SK-N-SH (cell line): ENCODE results near the gene MARVELD1. TPM values are rescaled to one million over a fixed set of nuclear protein-coding genes. Genes with fewer than 3 reads are reported as not detected.

Experiments used
- CTCF ChIA-PET: fragments of 300-600, 350-600 bp; formaldehyde crosslinking; extraction: SDS; loops from one replicate; lab custom pipeline; 2021; lab: Yijun Ruan, JAX
- POLR2A ChIA-PET: fragments of 350-600 bp; sonication (Branson Sonifier 250); formaldehyde crosslinking; extraction: SDS; loops from one replicate; lab custom pipeline; 2020; ENCODE audit warnings: antibody characterized with exemption, inconsistent platforms; lab: Yijun Ruan, JAX
- DNase-seq: peaks from one replicate; pipeline ENCODE4 v3.0.0; 2012
- H2AFZ ChIP-seq: fragments of 200-600 bp; sonication (generic); 2 replicates; pipeline ENCODE4 v1.8.1; 2016; ENCODE audit warnings: antibody characterized with exemption, mild to moderate bottlenecking, low read depth
- H3F3A ChIP-seq: fragments of 200-600 bp; sonication (generic); replicated peaks from 2 replicates; pipeline ENCODE3; 2016; ENCODE audit warnings: antibody characterized with exemption, mild to moderate bottlenecking; ENCODE audit not compliant: insufficient read depth
- H3K27ac ChIP-seq, 2 experiments: fragments of 200-500 bp in 1 of 2; fragments of 200-600 bp in 1 of 2; sonication (Bioruptor generic) in 1 of 2; sonication (generic), shearing (Covaris generic) in 1 of 2; 2 replicates each; pipeline versions ENCODE4 v1.5.1 to v1.6.1; 2014 to 2016; ENCODE audit warnings: low read depth in 2 of 2, inconsistent platforms in 1 of 2, low read length in 1 of 2, mild to moderate bottlenecking in 1 of 2, mixed read lengths in 1 of 2
- H3K27me3 ChIP-seq: fragments of 200-600 bp; sonication (generic), shearing (Covaris generic); 2 replicates; pipeline ENCODE4 v1.6.1; 2016; ENCODE audit warnings: mixed run types; ENCODE audit not compliant: insufficient read depth
- H3K36me3 ChIP-seq, 2 experiments: fragments of 200-500 bp in 1 of 2; fragments of 200-600 bp in 1 of 2; sonication (Bioruptor generic) in 1 of 2; sonication (generic) in 1 of 2; replicated peaks in 1 of 2; 2 replicates each; pipeline versions ENCODE3 to v1.5.1; 2014 to 2016; ENCODE audit warnings: low read length in 1 of 2, mild to moderate bottlenecking in 1 of 2; ENCODE audit not compliant: insufficient read depth in 2 of 2, control insufficient read depth in 1 of 2
- H3K4me1 ChIP-seq, 2 experiments: fragments of 200-500 bp in 1 of 2; fragments of 200-600 bp in 1 of 2; sonication (Bioruptor generic) in 1 of 2; sonication (generic), shearing (Covaris generic) in 1 of 2; 2 replicates each; pipeline versions ENCODE4 v1.5.1 to v1.6.1; 2014 to 2016; ENCODE audit warnings: low read depth in 1 of 2, low read length in 1 of 2, mixed run types in 1 of 2; ENCODE audit not compliant: insufficient read depth in 2 of 2, control insufficient read depth in 1 of 2
- H3K4me2 ChIP-seq: fragments of 200-600 bp; sonication (generic), shearing (Covaris generic); 2 replicates; pipeline ENCODE4 v1.6.1; 2017; ENCODE audit warnings: mixed run types
- H3K4me3 ChIP-seq, 2 experiments: fragments of 200-500 bp in 1 of 2; fragments of 200-600 bp in 1 of 2; sonication (Bioruptor generic) in 1 of 2; sonication (generic), shearing (Covaris generic) in 1 of 2; 2 replicates each; pipeline versions ENCODE4 v1.5.1 to v1.8.1; 2014 to 2016; ENCODE audit warnings: low read depth in 2 of 2, inconsistent platforms in 1 of 2, low read length in 1 of 2, mild to moderate bottlenecking in 1 of 2, mixed read lengths in 1 of 2, moderate library complexity in 1 of 2
- H3K79me2 ChIP-seq: fragments of 200-600 bp; sonication (generic); 2 replicates; pipeline ENCODE4 v1.8.1; 2017; ENCODE audit warnings: mild to moderate bottlenecking; ENCODE audit not compliant: insufficient read depth
- H3K9ac ChIP-seq: fragments of 200-600 bp; sonication (generic); 2 replicates; pipeline ENCODE4 v1.6.1; 2017; ENCODE audit warnings: mixed run types
- H3K9me2 ChIP-seq: fragments of 200-600 bp; sonication (generic); 2 replicates; pipeline ENCODE4 v1.6.1; 2017; ENCODE audit warnings: mixed run types
- H3K9me3 ChIP-seq: fragments of 200-600 bp; sonication (generic); 2 replicates; pipeline ENCODE4 v1.6.1; 2017; ENCODE audit warnings: mixed run types, mild to moderate bottlenecking, moderate library complexity
- H4K20me1 ChIP-seq: fragments of 200-600 bp; sonication (generic); 2 replicates; pipeline ENCODE4 v1.6.1; 2017; ENCODE audit warnings: mild to moderate bottlenecking, mixed run types; ENCODE audit not compliant: insufficient read depth
- CHD2 ChIP-seq: fragments of 150-350 bp; IDR thresholded peaks from 2 replicates; pipeline ENCODE4 v1.6.1; 2018; ENCODE audit warnings: low read length; ENCODE audit not compliant: partially characterized antibody
- ELF1 ChIP-seq: IDR thresholded peaks from 2 replicates; pipeline ENCODE4 v1.4.0; 2012
- FOXJ3 ChIP-seq: sonication (generic); formaldehyde crosslinking; IDR thresholded peaks from 2 replicates; pipeline ENCODE4 v1.5.1; 2020; ENCODE audit warnings: mild to moderate bottlenecking, missing genetic modification reagents
- GATA2 ChIP-seq: sonication (generic); formaldehyde crosslinking; IDR thresholded peaks from 2 replicates; pipeline ENCODE4 v1.5.0; 2020; ENCODE audit warnings: mild to moderate bottlenecking, missing genetic modification reagents
- MEF2A ChIP-seq: IDR thresholded peaks from 2 replicates; pipeline ENCODE4 v1.4.0; 2012; ENCODE audit warnings: low read depth, borderline replicate concordance
- MXI1 ChIP-seq: IDR thresholded peaks from 2 replicates; pipeline ENCODE4 v1.6.1; 2012; ENCODE audit warnings: mild to moderate bottlenecking, low read depth, low read length, improper control_type of control experiment
- NFIC ChIP-seq: IDR thresholded peaks from 2 replicates; pipeline ENCODE4 v1.4.0; 2012; ENCODE audit warnings: borderline replicate concordance
- RAD21 ChIP-seq: IDR thresholded peaks from 2 replicates; pipeline ENCODE4 v1.6.1; 2012; ENCODE audit warnings: mild to moderate bottlenecking, low read length
- RCOR1 ChIP-seq: fragments of 150-350 bp; IDR thresholded peaks from 2 replicates; pipeline ENCODE4 v1.6.1; 2017; ENCODE audit warnings: antibody characterized with exemption, low read length
- REST ChIP-seq: IDR thresholded peaks from 2 replicates; pipeline ENCODE4 v1.6.1; 2012; ENCODE audit warnings: mild to moderate bottlenecking, low read depth, low read length, moderate library complexity
- RXRA ChIP-seq: IDR thresholded peaks from 2 replicates; pipeline ENCODE4 v1.4.0; 2012; ENCODE audit warnings: low read depth, mild to moderate bottlenecking, borderline replicate concordance
- SIN3A ChIP-seq: IDR thresholded peaks from 2 replicates; pipeline ENCODE4 v1.6.1; 2012; ENCODE audit warnings: low read depth, mild to moderate bottlenecking, low read length, moderate library complexity, borderline replicate concordance
- SMC3 ChIP-seq: IDR thresholded peaks from 2 replicates; pipeline ENCODE4 v1.6.1; 2012; ENCODE audit warnings: low read depth, low read length, improper control_type of control experiment
- TAF1 ChIP-seq: IDR thresholded peaks from 2 replicates; pipeline ENCODE4 v1.6.1; 2012; ENCODE audit warnings: low read depth, mild to moderate bottlenecking, low read length, moderate library complexity, borderline replicate concordance
- TEAD4 ChIP-seq: IDR thresholded peaks from 2 replicates; pipeline ENCODE4 v1.4.0; 2012; ENCODE audit warnings: mild to moderate bottlenecking, borderline replicate concordance; ENCODE audit not compliant: insufficient read depth
- WGBS: methylation state at CpG from one replicate; pipeline ENCODE4 v1.1.6; 2017; ENCODE audit warnings: low lambda C conversion rate; 5-methylcytosine and 5-hydroxymethylcytosine counted together
- polyA plus RNA-seq, 3 experiments: library from polyadenylated mRNA; depleted of rRNA; stranded (reverse); fragments of >200 nt; gene quantifications; 2 replicates each; pipeline ENCODE4 v1.2.3, GENCODE V29; 2012
- TF ChIP-seq, protein P1 (sequence below): IDR thresholded peaks from 2 replicates; pipeline ENCODE4 v1.4.0; 2012; ENCODE audit warnings: low read depth
- TF ChIP-seq, protein P2 (sequence below): fragments of 150-350 bp; IDR thresholded peaks from 2 replicates; pipeline ENCODE4 v1.6.1; 2016; ENCODE audit warnings: mild to moderate bottlenecking, low read depth, low read length
- TF ChIP-seq, protein P3 (sequence below): IDR thresholded peaks from 2 replicates; pipeline ENCODE4 v1.4.0; 2012; ENCODE audit warnings: low read depth, borderline replicate concordance

MARVELD1 gene
- polyA plus RNA-seq, 1 of the 3 experiments (the other 2 are of a cell fraction), result 53.0 TPM

DNA sequence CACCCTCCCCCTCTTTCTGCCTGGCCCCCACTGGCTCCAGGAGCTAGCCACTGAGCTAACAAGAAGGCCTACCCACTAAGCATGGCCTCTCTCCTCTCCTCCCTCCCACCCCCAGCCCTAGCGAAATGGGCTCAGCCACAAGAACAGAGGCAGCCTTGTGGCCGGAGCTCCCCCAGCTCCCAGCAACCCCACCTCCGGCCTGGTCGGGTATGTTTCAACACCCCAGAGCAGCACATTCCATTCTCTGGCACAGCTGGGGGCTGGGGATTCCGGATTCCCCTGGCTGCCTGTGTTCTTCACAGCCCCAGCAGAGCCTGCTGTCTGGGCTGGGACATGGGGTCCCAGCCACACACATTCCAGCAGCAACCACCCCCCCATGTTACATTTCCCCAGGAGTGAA, 49.3 kb downstream of the MARVELD1 start:
- 98% methylated on average over 4 of the region's 5 CpGs for WGBS
- Histone ChIP-seq H3K36me3 (peaks cover 4 to 28% of the 10 kb centered on the region in 2 experiments), H3K9me2 (no peaks in the 10 kb centered on the region), H3K4me2 (no peak overlapping the region), H3K9me3 (no peaks in the 10 kb centered on the region), H3K27ac (no peak overlapping the region), H3K79me2 (no peaks in the 10 kb centered on the region), H3K4me1 (peaks cover 0 to 6% of the 10 kb centered on the region in 2 experiments; a peak in 1 of 4 replicates), H2AFZ (no peak overlapping the region), H3K9ac (no peak overlapping the region), H3F3A (no peaks in the 10 kb centered on the region), H3K27me3 (no peaks in the 10 kb centered on the region), H3K4me3 (no peak overlapping the region), H4K20me1 (no peaks in the 10 kb centered on the region)
- no peak for TF ChIP-seq TEAD4
- TF ChIP-seq MXI1, result no peak
- TF ChIP-seq RAD21, result no peak
- TF ChIP-seq, protein P1, sequence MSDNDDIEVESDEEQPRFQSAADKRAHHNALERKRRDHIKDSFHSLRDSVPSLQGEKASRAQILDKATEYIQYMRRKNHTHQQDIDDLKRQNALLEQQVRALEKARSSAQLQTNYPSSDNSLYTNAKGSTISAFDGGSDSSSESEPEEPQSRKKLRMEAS, result no peak
- TF ChIP-seq, protein P2, sequence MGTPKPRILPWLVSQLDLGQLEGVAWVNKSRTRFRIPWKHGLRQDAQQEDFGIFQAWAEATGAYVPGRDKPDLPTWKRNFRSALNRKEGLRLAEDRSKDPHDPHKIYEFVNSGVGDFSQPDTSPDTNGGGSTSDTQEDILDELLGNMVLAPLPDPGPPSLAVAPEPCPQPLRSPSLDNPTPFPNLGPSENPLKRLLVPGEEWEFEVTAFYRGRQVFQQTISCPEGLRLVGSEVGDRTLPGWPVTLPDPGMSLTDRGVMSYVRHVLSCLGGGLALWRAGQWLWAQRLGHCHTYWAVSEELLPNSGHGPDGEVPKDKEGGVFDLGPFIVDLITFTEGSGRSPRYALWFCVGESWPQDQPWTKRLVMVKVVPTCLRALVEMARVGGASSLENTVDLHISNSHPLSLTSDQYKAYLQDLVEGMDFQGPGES, result no peak
- no peak for TF ChIP-seq SMC3
- ChIA-PET POLR2A (interaction anchor here (0.6 to 1.3 kb wide), 3 partner anchors 8 to 109 kb away, joined by 3 read pairs; no protein-coding TSS in a partner anchor), CTCF (interaction anchor here (0.8 to 13.8 kb wide), 6 partner anchors 10 to 282 kb away, joined by 3 to 162 read pairs (median 4); no protein-coding TSS in a partner anchor)
- DNase-seq, result no peak

DNA sequence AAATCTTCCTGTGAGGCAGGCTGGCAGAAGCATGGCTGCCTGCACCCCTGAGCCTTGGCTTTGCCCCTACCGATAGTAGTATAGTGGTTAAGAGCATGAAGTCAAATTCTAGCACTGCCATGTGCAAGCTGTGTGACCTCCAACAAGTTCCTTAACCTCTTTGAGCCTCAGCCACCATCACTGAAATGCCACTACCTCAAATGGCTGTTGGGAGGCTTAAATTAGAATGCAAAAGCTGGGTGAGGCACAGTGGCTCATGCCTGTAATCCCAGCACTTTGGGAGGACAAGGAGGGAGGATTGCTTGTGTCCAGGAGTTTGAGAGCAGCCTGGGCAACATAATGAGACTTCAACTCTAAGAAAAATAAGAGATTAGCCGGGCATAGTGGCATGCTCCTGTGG, 49.9 kb downstream of the MARVELD1 start:
- no peaks in the 10 kb centered on the region for H3K79me2 ChIP-seq
- H3K4me2 ChIP-seq, result no peak overlapping the region
- H3K27ac ChIP-seq, result no peak overlapping the region
- no peaks in the 10 kb centered on the region for H3F3A ChIP-seq
- no peak overlapping the region for H3K4me3 ChIP-seq
- no peaks in the 10 kb centered on the region for H4K20me1 ChIP-seq
- no peaks in the 10 kb centered on the region for H3K9me3 ChIP-seq
- peaks cover 4 to 27% of the 10 kb centered on the region in 2 experiments for H3K36me3 ChIP-seq
- WGBS, result 100% methylated on average over 2 of the region's 2 CpGs
- no peak for DNase-seq
- H3K4me1 ChIP-seq, result peaks cover 0 to 6% of the 10 kb centered on the region in 2 experiments; a peak in 1 of 4 replicates
- CTCF ChIA-PET, result interaction anchor here (0.8 to 13.8 kb wide), 7 partner anchors 9 to 282 kb away, joined by 3 to 162 read pairs (median 5); no protein-coding TSS in a partner anchor
- H3K27me3 ChIP-seq, result no peaks in the 10 kb centered on the region
- no peak for TF ChIP-seq FOXJ3 (CRISPR knock-in tag)
- no peak for TF ChIP-seq ELF1
- no peak for TF ChIP-seq GATA2 (CRISPR knock-in tag)
- no peak for TF ChIP-seq RAD21
- TF ChIP-seq SIN3A, result no peak
- TF ChIP-seq RCOR1, result no peak
- TF ChIP-seq, protein P2, result no peak
- TF ChIP-seq RXRA, result no peak
- TF ChIP-seq, protein P1, result no peak
- no peak for TF ChIP-seq MEF2A
- no peak for TF ChIP-seq REST
- TF ChIP-seq CHD2, result no peak
- TF ChIP-seq TAF1, result no peak
- TF ChIP-seq NFIC, result no peak
- TF ChIP-seq, protein P3, sequence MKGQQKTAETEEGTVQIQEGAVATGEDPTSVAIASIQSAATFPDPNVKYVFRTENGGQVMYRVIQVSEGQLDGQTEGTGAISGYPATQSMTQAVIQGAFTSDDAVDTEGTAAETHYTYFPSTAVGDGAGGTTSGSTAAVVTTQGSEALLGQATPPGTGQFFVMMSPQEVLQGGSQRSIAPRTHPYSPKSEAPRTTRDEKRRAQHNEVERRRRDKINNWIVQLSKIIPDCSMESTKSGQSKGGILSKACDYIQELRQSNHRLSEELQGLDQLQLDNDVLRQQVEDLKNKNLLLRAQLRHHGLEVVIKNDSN, result no peak
- TF ChIP-seq, all 33 proteins: peak for 0
- POLR2A ChIA-PET, result interaction anchor here (1.3 kb wide), 1 partner anchor 106 kb away, joined by 3 read pairs; no protein-coding TSS in a partner anchor
- Histone ChIP-seq H2AFZ (no peak overlapping the region), H3K9me2 (no peaks in the 10 kb centered on the region), H3K9ac (no peak overlapping the region)
